Measurements from ENCODE around the gene DUS1L.

DNA sequence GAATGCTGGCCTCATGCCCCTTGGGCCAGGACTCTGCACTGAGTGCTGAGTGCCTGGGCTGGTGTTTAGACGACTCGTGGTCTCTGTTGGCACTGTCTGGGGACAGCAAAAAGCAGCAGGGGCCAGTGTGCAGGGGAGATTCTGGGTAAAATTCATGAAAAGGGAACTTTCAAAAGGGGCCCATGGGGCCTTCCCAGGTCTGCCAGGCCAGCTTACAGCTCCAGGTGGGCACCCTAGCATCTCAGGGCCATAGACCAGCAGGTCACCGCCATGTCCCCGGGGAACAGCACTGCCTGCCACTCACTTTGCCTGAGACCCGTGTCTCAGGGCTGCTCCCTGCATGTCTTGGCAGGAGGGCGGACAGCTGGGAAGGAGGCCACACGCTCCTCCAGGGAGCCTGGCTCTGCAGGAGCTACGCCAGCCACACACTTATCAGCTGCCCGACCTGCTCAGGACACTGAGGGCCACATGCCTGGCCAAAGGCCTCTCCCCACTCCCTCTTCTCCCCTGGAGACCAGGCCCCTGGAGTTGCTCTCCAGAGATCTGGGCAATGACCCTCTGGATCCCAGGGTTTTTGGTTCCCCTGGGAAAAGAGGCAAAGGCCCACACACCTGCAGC, 41.2 kb upstream of the DUS1L start:
- TF ChIP-seq POLR2A (IDR thresholded peaks at IDR 0.05; ENCODE audit: low read depth, low read length) (no peak), POLR2AphosphoS5 (IDR thresholded peaks at IDR 0.05; ENCODE audit: low read depth, low read length) (no peak)

Data from GM12891 (cell line).